HG03575 (cell line): ENCODE results near the gene ANO4.
"Not testable (repeated sequence)": the region's sequence is repeated elsewhere in the genome, so short reads cannot be mapped to it uniquely, and the experiment has no call there.

ENCODE experiments used
- ATAC-seq: cut with Tn5 transposase; IDR thresholded peaks from one replicate; pipeline ENCODE4 v1.9.1; 2021; ENCODE audit not compliant: unreplicated experiment, insufficient number of reproducible peaks, low FRiP score; ENCODE audit errors: extremely low read depth

Gene ANO4

GRCh38 chr12:101051151-101051550, 256.6 kb downstream of the ANO4 start:
- ATAC-seq: no peak

- no peak for ATAC-seq
Observed at GRCh38 chr12:101051901-101052550, 257.4 kb downstream of the ANO4 start.

GRCh38 chr12:101053203-101053602, 258.6 kb downstream of the ANO4 start:
- no peak for ATAC-seq

- no peak for ATAC-seq
Observed at GRCh38 chr12:101055940-101056339, 261.4 kb downstream of the ANO4 start.

GRCh38 chr12:101062508-101062907, 267.9 kb downstream of the ANO4 start:
- ATAC-seq: not testable (repeated sequence)

- no peak for ATAC-seq
Observed at GRCh38 chr12:101064721-101065120, 270.1 kb downstream of the ANO4 start.

GRCh38 chr12:101066489-101066888, 271.9 kb downstream of the ANO4 start:
- no peak for ATAC-seq

GRCh38 chr12:101068402-101068801, 273.8 kb downstream of the ANO4 start:
- no peak for ATAC-seq

- ATAC-seq: no peak
Observed at GRCh38 chr12:101068836-101069235, 274.3 kb downstream of the ANO4 start.

GRCh38 chr12:101074940-101075680, 280.5 kb downstream of the ANO4 start:
- no peak for ATAC-seq

- no peak for ATAC-seq
Observed at GRCh38 chr12:101076921-101077320, 282.3 kb downstream of the ANO4 start.

GRCh38 chr12:101077791-101078528, 283.4 kb downstream of the ANO4 start:
- no peak for ATAC-seq

GRCh38 chr12:101078536-101079285, 284.1 kb downstream of the ANO4 start:
- no peak for ATAC-seq

- no peak for ATAC-seq
Observed at GRCh38 chr12:101082706-101083105, 288.1 kb downstream of the ANO4 start.

- ATAC-seq: no peak
Observed at GRCh38 chr12:101086490-101087135, 292.0 kb downstream of the ANO4 start.

GRCh38 chr12:101087920-101088319, 293.3 kb downstream of the ANO4 start:
- ATAC-seq: no peak

- no peak for ATAC-seq
Observed at GRCh38 chr12:101089271-101089670, 294.7 kb downstream of the ANO4 start.

- not testable (repeated sequence) for ATAC-seq
Observed at GRCh38 chr12:101090222-101090621, 295.6 kb downstream of the ANO4 start.
